Muscle layer of colon (tissue), 2 donors: ENCODE results near the gene LCE3E.
"Not testable (repeated sequence)": the region's sequence is repeated elsewhere in the genome, so short reads cannot be mapped to it uniquely, and the experiment has no call there.

ENCODE experiments used
- H3K27ac ChIP-seq: one replicate; pipeline ENCODE4 v1.7.0; 2013; ENCODE audit warnings: low read depth, mild to moderate bottlenecking, low read length, moderate library complexity
- H3K27me3 ChIP-seq, 2 donors: one replicate each; pipeline ENCODE4 v1.7.0; 2013; ENCODE audit warnings: low read length in 2 of 2, mild to moderate bottlenecking in 2 of 2; ENCODE audit not compliant: insufficient read depth in 2 of 2, control insufficient read depth in 1 of 2
- H3K36me3 ChIP-seq: one replicate; pipeline ENCODE4 v1.7.0; 2013; ENCODE audit warnings: mild to moderate bottlenecking, low read length; ENCODE audit not compliant: insufficient read depth
- H3K4me1 ChIP-seq: one replicate; pipeline ENCODE4 v1.7.0; 2013; ENCODE audit warnings: mild to moderate bottlenecking, low read length; ENCODE audit not compliant: insufficient read depth
- H3K4me3 ChIP-seq, 2 donors: one replicate each; pipeline ENCODE4 v1.7.0; 2013; ENCODE audit warnings: low read length in 2 of 2, low read depth in 1 of 2, mild to moderate bottlenecking in 1 of 2, moderate library complexity in 1 of 2
- H3K9ac ChIP-seq: one replicate; pipeline ENCODE4 v1.7.0; 2013; ENCODE audit warnings: low read length
- H3K9me3 ChIP-seq: one replicate; pipeline ENCODE4 v1.7.0; 2013; ENCODE audit warnings: mild to moderate bottlenecking, low read length
- donor health status: abdominal sarcoma.
- donor health status: Adenocarcinoma of cecum.

LCE3E gene

GRCh38 chr1:152566681-152567080 lies at the start of gene LCE3E:
Gene LCE3E, minus strand, starts transcription at chr1:152566780. Its CDS starts 572 bp downstream, at chr1:152566208.
- Histone ChIP-seq H3K27ac (no peak within 1 kb of the TSS), H3K27me3 (no peaks in the 10 kb centered on the region), H3K9ac (no peak within 1 kb of the TSS), H3K4me1 (no peaks in the 10 kb centered on the region), H3K4me3 (no peak within 1 kb of the TSS), H3K36me3 (no peaks in the 10 kb centered on the region), H3K9me3 (no peaks in the 10 kb centered on the region)

GRCh38 chr1:152613511-152613910 lies 46.9 kb upstream of the LCE3E start, which contains the start of gene LCE3B:
Gene LCE3B, plus strand, starts transcription at chr1:152613811. Its CDS starts 0 bp downstream, at chr1:152613811.
- H3K36me3 ChIP-seq: no peaks in the 10 kb centered on the region
- no peaks in the 10 kb centered on the region for H3K27me3 ChIP-seq
- no peak within 1 kb of the TSS for H3K4me3 ChIP-seq
- no peak within 1 kb of the TSS for H3K27ac ChIP-seq
- H3K9ac ChIP-seq: no peak within 1 kb of the TSS
- H3K9me3 ChIP-seq: no peaks in the 10 kb centered on the region
- H3K4me1 ChIP-seq: no peaks in the 10 kb centered on the region

DNA sequence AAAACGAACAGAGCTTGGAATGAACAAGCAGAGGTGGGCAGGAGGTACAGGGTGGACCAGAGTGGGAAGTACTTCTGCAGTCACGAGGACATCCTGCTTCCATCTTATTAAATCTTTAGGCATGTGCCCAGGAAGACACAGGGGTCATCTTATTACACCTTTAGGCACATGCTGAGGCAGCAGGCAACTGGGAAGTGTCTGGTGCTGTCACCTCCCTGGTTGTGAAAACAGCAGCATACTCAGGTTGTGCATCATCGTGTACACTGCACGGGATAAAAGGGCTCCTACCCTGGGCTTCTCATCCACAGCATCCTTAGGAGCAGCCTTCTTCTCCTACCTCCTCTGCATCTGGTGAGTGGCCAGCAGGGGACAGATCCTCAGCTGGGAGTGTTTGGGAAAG lies 33.4 kb upstream of the LCE3E start, which contains the start of gene LCE3C:
Gene LCE3C (plus strand): TSS at position 301 of the 400 bp plus-strand sequence. CDS start 498 bp downstream, outside the sequence.
- H3K9ac ChIP-seq: no peak within 1 kb of the TSS
- H3K4me1 ChIP-seq: no peaks in the 10 kb centered on the region
- H3K9me3 ChIP-seq: no peaks in the 10 kb centered on the region
- no peaks in the 10 kb centered on the region for H3K27me3 ChIP-seq
- H3K27ac ChIP-seq: no peak within 1 kb of the TSS
- H3K4me3 ChIP-seq: no peak within 1 kb of the TSS
- H3K36me3 ChIP-seq: no peaks in the 10 kb centered on the region

DNA sequence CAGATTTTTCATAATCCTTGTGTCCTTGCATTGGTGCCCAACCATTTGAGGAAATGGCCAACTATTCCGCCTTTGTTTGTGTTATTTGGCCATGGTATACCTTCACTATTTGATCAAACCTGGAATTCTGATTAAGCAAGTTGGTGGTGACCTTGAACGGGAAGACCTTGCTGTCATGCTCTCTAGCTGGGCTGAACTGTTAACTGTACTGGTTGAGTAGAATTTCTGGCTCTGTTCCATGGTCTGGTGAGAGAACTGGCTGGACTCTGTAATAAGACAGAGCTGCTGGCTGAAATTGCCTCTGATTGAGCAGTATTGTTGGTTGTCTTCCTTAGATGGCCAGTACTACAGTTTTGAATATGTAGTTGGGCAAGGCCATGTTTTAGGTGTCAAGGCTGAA lies 30.4 kb upstream of the LCE3E start:
- Histone ChIP-seq H3K9ac (no peak overlapping the region), H3K27ac (no peak overlapping the region), H3K27me3 (no peaks in the 10 kb centered on the region), H3K36me3 (no peaks in the 10 kb centered on the region), H3K9me3 (no peaks in the 10 kb centered on the region), H3K4me1 (no peaks in the 10 kb centered on the region), H3K4me3 (no peak overlapping the region)

DNA sequence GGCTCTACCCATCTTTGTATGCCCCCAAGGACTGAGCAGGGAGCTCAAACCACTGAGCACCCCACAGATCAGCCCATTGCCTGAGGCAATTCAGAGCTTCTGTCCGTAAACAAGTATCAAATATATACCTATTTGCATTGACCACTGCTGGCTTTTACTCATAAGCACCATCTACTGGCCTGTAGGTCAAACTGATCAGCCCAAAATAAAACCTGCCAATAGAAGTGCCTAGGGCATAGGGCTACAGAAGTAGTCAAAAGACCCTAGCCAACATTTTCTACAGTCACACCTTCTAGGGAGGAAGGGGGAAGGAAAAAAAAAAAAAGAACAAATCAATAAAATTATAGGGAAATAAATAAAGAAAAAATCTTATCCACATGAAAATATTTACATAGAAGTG lies 19.0 kb upstream of the LCE3E start:
- no peaks in the 10 kb centered on the region for H3K27me3 ChIP-seq
- no peaks in the 10 kb centered on the region for H3K36me3 ChIP-seq
- H3K27ac ChIP-seq: no peak overlapping the region
- H3K4me3 ChIP-seq: no peak overlapping the region
- no peaks in the 10 kb centered on the region for H3K4me1 ChIP-seq
- no peak overlapping the region for H3K9ac ChIP-seq
- H3K9me3 ChIP-seq: no peaks in the 10 kb centered on the region

- H3K27me3 ChIP-seq: no peaks in the 10 kb centered on the region
- H3K9me3 ChIP-seq: no peaks in the 10 kb centered on the region
- no peaks in the 10 kb centered on the region for H3K4me1 ChIP-seq
- no peak overlapping the region for H3K4me3 ChIP-seq
- H3K27ac ChIP-seq: no peak overlapping the region
- no peaks in the 10 kb centered on the region for H3K36me3 ChIP-seq
- no peak overlapping the region for H3K9ac ChIP-seq
Measured at GRCh38 chr1:152582647-152583046, 16.1 kb upstream of the LCE3E start.

GRCh38 chr1:152580433-152580832 lies 13.9 kb upstream of the LCE3E start, which contains the start of gene LCE3D:
Gene LCE3D, minus strand, starts transcription at chr1:152580516. Its CDS starts 580 bp downstream, at chr1:152579936.
- no peaks in the 10 kb centered on the region for H3K27me3 ChIP-seq
- H3K4me3 ChIP-seq: no peak within 1 kb of the TSS
- no peaks in the 10 kb centered on the region for H3K4me1 ChIP-seq
- no peak within 1 kb of the TSS for H3K9ac ChIP-seq
- no peak within 1 kb of the TSS for H3K27ac ChIP-seq
- no peaks in the 10 kb centered on the region for H3K9me3 ChIP-seq
- H3K36me3 ChIP-seq: no peaks in the 10 kb centered on the region

- not testable (repeated sequence) for H3K4me3 ChIP-seq, H3K27ac ChIP-seq, H3K9ac ChIP-seq, H3K9me3 ChIP-seq, H3K36me3 ChIP-seq, H3K4me1 ChIP-seq, H3K27me3 ChIP-seq
Measured at GRCh38 chr1:152579526-152579925, 12.9 kb upstream of the LCE3E start.

GRCh38 chr1:152577168-152577567 lies 10.6 kb upstream of the LCE3E start:
- H3K9me3 ChIP-seq: no peaks in the 10 kb centered on the region
- H3K27me3 ChIP-seq: no peaks in the 10 kb centered on the region
- no peak overlapping the region for H3K4me3 ChIP-seq
- no peaks in the 10 kb centered on the region for H3K36me3 ChIP-seq
- no peak overlapping the region for H3K27ac ChIP-seq
- H3K9ac ChIP-seq: no peak overlapping the region
- no peaks in the 10 kb centered on the region for H3K4me1 ChIP-seq

GRCh38 chr1:152565535-152566215 lies 905 bp downstream of the LCE3E start:
- no peak overlapping the region for H3K9ac ChIP-seq
- H3K9me3 ChIP-seq: no peaks in the 10 kb centered on the region
- H3K4me1 ChIP-seq: no peaks in the 10 kb centered on the region
- H3K4me3 ChIP-seq: no peak overlapping the region
- H3K27ac ChIP-seq: no peak overlapping the region
- H3K27me3 ChIP-seq: no peaks in the 10 kb centered on the region
- H3K36me3 ChIP-seq: no peaks in the 10 kb centered on the region

GRCh38 chr1:152565115-152565514 lies 1.5 kb downstream of the LCE3E start:
- Histone ChIP-seq H3K4me1 (no peaks in the 10 kb centered on the region), H3K27me3 (no peaks in the 10 kb centered on the region), H3K27ac (no peak overlapping the region), H3K9ac (no peak overlapping the region), H3K9me3 (no peaks in the 10 kb centered on the region), H3K36me3 (no peaks in the 10 kb centered on the region), H3K4me3 (no peak overlapping the region)

GRCh38 chr1:152548358-152548757 lies 18.2 kb downstream of the LCE3E start:
- H3K4me3 ChIP-seq, H3K9ac ChIP-seq: not testable (repeated sequence)

More at GRCh38 chr1:152548358-152548757, 18.2 kb downstream of the LCE3E start:
- H3K27me3 ChIP-seq, H3K36me3 ChIP-seq, H3K9me3 ChIP-seq, H3K4me1 ChIP-seq, H3K27ac ChIP-seq: not testable (repeated sequence)
